Raji (cell line): ENCODE results near the gene ODR4.

Experiments used
- POLR2A ChIP-seq: IDR thresholded peaks from 2 replicates; pipeline ENCODE4 v1.6.1; 2011; ENCODE audit warnings: low read depth, low read length, control low read depth; ENCODE audit not compliant: insufficient read depth

Gene ODR4

GRCh38 chr1:186418503-186418902, 42.9 kb downstream of the ODR4 start:
- no peak for TF ChIP-seq POLR2A

GRCh38 chr1:186420311-186420710, 44.7 kb downstream of the ODR4 start:
- TF ChIP-seq POLR2A = no peak

- no peak for TF ChIP-seq POLR2A
Observed at GRCh38 chr1:186420923-186421322, 45.3 kb downstream of the ODR4 start.

- TF ChIP-seq POLR2A = no peak
Observed at GRCh38 chr1:186421446-186421845, 45.8 kb downstream of the ODR4 start.

- TF ChIP-seq POLR2A = no peak
Observed at GRCh38 chr1:186424539-186424938, 48.9 kb downstream of the ODR4 start.

- TF ChIP-seq POLR2A = no peak
Observed at GRCh38 chr1:186426118-186426517, 50.5 kb downstream of the ODR4 start.

- no peak for TF ChIP-seq POLR2A
Observed at GRCh38 chr1:186429017-186429416, 53.4 kb downstream of the ODR4 start.

- no peak for TF ChIP-seq POLR2A
Observed at GRCh38 chr1:186435336-186435735, 59.7 kb downstream of the ODR4 start.

- no peak for TF ChIP-seq POLR2A
Observed at GRCh38 chr1:186438567-186438966, 62.9 kb downstream of the ODR4 start.

GRCh38 chr1:186440584-186440983, 64.9 kb downstream of the ODR4 start:
- TF ChIP-seq POLR2A = no peak

- no peak for TF ChIP-seq POLR2A
Observed at GRCh38 chr1:186442651-186443375, 67.2 kb downstream of the ODR4 start.

GRCh38 chr1:186443638-186444037, 68.0 kb downstream of the ODR4 start:
- no peak for TF ChIP-seq POLR2A

GRCh38 chr1:186446152-186446551, 70.5 kb downstream of the ODR4 start:
- TF ChIP-seq POLR2A = no peak

- TF ChIP-seq POLR2A = no peak
Observed at GRCh38 chr1:186454981-186455380, 79.3 kb downstream of the ODR4 start.

GRCh38 chr1:186456729-186457255, 81.2 kb downstream of the ODR4 start:
- no peak for TF ChIP-seq POLR2A

- no peak for TF ChIP-seq POLR2A
Observed at GRCh38 chr1:186461014-186461413, 85.4 kb downstream of the ODR4 start, which contains the start of gene PDC. Gene PDC, minus strand, starts transcription at chr1:186461114. Its CDS starts 11,655 bp downstream, at chr1:186449459.

- no peak for TF ChIP-seq POLR2A
Observed at GRCh38 chr1:186463511-186463910, 87.9 kb downstream of the ODR4 start.
